Measurements from ENCODE around the gene FAM174B. TPM values are rescaled to one million over a fixed set of nuclear protein-coding genes. Genes with fewer than 3 reads are reported as not detected.

FAM174B gene
- total RNA-seq, 1 donor from 2014 or later, result 4.9 TPM

DNA sequence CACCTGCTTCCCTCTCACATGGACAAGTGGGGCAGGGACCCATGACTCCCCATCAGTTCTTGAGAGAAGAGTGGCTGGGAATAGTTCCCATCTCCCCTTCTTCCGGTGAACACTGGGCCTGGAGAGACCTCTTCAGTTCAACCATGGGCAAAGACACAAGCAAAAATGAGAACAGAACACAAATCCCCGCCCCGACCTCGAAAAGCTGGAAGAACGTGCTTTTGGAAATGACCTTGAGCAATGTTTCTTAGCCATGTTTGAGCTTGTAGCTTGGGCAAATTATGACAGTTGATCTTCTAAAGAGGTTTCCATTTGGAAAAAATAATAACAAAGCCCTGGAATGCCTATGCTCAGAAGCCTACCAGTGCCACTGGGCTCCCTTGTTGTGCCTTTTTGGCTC is 59.0 kb downstream of the FAM174B start:
- no peaks in the 10 kb centered on the region for H3K36me3 ChIP-seq
- H3K4me3 ChIP-seq, result no peak overlapping the region
- H3K9me3 ChIP-seq, result no peaks in the 10 kb centered on the region
- intact Hi-C loops (cut with DNase I), result no loop called here
- TF ChIP-seq POLR2AphosphoS5 (IDR thresholded peaks at IDR 0.05; ENCODE audit: insufficient read depth in 1 of 2, low read depth in 1 of 2) (no peak), CTCF (IDR thresholded peaks at IDR 0.05) (no peak), POLR2A (IDR thresholded peaks at IDR 0.05) (no peak)
- no peak overlapping the region for H3K27ac ChIP-seq
- H3K4me1 ChIP-seq, result peaks cover 4% of the 10 kb centered on the region
- no peak for DNase-seq (ENCODE audit: extremely low spot score in 2 of 2)
- no peaks in the 10 kb centered on the region for H3K27me3 ChIP-seq

DNA sequence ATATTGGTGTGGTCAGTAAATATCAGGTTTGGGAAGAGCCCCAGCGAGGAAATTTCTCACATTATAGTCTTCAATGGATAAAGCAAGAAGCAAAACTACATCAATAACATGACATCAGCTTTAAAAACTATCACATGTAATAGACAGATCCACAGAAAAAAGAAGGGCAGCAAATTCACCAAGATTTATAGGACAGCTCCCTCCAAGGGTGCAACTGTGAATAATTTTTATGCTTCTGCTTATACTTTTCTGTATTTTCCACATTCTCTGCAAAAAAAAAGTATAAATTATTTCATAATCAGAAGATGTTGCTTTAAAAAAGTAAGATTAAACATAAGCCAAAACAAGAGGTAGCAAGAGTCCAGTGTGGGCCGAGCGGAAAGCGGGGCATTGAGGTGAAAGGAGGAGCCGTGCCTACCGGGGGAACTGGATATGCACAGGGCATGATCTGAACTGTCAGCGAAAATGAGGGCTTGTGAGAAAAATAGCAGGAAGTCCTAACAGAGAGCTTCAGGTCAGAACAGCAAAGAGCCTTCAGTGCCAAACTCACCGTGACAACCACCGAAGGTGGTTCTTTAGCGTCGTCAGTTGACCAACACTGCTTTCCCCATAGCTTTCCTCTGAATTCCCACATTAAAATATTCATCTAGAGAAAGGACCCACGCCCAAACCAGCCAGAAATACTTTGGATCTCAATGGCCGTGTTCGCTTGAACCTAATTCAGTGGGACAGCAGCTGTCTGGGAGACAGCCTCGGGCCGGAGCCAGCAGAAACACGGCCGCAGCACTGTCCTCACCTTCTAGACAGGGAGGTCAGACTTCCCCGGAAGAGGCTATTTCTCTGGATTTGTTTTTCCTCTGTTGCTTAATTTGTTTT is 59.8 kb downstream of the FAM174B start:
- Histone ChIP-seq H3K4me1 (peaks cover 4% of the 10 kb centered on the region), H3K36me3 (no peaks in the 10 kb centered on the region), H3K4me3 (no peak overlapping the region), H3K27me3 (no peaks in the 10 kb centered on the region), H3K27ac (no peak overlapping the region), H3K9me3 (no peaks in the 10 kb centered on the region)
- intact Hi-C loops (cut with DNase I), result no loop called here
- TF ChIP-seq CTCF (IDR thresholded peaks at IDR 0.05) (no peak), POLR2A (IDR thresholded peaks at IDR 0.05) (no peak), POLR2AphosphoS5 (IDR thresholded peaks at IDR 0.05; ENCODE audit: insufficient read depth in 1 of 2, low read depth in 1 of 2) (no peak)
- no peak for DNase-seq (ENCODE audit: extremely low spot score in 2 of 2)

DNA sequence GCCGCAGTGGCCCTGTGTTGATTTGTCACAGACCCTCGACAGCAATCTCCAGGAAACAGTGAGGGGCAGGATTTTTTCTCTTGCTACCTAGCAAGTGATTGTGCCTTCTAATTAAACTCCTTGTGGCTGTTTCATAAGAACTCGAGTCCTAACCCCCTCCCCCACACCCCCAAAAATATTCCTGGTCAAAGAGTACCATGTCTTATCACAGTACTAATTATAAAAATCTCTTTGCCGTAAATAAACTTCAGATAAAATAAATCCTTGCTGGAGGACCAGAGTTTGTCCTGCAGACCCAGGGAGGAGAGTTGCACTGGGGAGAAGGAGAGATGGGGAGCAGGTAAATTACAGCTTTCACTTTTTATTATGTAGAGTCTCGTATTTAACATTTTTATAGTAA is 64.3 kb downstream of the FAM174B start:
- Histone ChIP-seq H3K27ac (no peak overlapping the region), H3K4me1 (peaks cover 2% of the 10 kb centered on the region), H3K9me3 (no peaks in the 10 kb centered on the region), H3K36me3 (no peaks in the 10 kb centered on the region), H3K4me3 (no peak overlapping the region), H3K27me3 (no peaks in the 10 kb centered on the region)
- TF ChIP-seq CTCF (IDR thresholded peaks at IDR 0.05), result no peak
- TF ChIP-seq POLR2A (IDR thresholded peaks at IDR 0.05), result no peak
- TF ChIP-seq POLR2AphosphoS5 (IDR thresholded peaks at IDR 0.05; ENCODE audit: insufficient read depth in 1 of 2, low read depth in 1 of 2), result no peak
- no peak for DNase-seq (ENCODE audit: extremely low spot score in 2 of 2)
- intact Hi-C loops (cut with DNase I), result no loop called here

DNA sequence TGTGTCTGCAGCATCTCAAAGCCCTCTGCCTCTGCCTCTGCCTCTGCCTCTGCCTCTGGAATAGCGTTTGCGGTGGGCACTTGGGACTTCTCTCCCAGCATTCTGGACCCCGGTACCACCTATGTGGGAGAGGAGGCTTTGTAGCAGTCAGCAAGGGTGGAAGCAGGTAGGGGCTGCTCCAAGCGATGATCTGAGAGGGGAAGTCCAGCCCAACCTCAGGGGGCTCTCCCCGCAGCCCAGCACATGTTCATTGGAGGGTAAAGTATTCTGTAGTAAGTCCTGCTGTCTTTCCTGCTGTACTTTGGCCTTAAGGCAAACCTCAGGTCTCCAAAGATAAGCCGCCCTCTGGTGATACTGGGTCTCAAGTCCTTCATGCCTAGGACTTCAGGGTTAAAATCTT is 68.6 kb downstream of the FAM174B start:
- no peak for TF ChIP-seq POLR2AphosphoS5 (IDR thresholded peaks at IDR 0.05; ENCODE audit: insufficient read depth in 1 of 2, low read depth in 1 of 2)
- no peak for TF ChIP-seq CTCF (IDR thresholded peaks at IDR 0.05)
- no peak for TF ChIP-seq POLR2A (IDR thresholded peaks at IDR 0.05)
- Histone ChIP-seq H3K4me1 (no peaks in the 10 kb centered on the region), H3K36me3 (no peaks in the 10 kb centered on the region), H3K9me3 (no peaks in the 10 kb centered on the region), H3K27ac (no peak overlapping the region), H3K27me3 (no peaks in the 10 kb centered on the region), H3K4me3 (no peak overlapping the region)
- intact Hi-C loops (cut with DNase I), result no loop called here
- no peak for DNase-seq (ENCODE audit: extremely low spot score in 2 of 2)

DNA sequence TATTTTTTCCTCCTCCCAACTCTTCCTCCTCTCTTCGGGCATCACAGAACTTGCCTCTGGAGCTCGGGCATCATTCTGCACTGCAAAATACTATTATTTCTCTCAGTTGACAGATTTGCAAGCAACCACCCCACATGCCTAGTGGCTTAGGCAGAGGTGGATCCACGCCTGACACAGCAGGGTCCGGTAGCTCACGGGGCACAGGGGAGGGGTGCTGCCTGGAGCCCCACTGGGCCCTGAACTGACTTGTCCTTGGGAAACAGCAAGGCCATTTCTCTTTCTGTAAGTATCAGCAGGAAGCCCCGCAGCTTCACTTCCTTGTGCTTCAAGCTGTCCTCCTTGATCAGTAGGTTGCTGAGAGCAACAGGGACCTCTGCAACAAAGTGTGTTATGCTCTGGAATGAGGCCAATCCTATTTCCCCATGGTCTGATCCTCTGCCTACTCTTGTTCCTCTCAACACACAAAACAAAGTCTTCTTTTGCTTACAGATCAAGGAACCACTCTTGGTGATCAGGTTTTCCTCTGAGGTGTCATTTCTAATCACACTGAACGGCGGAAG is 69.1 kb downstream of the FAM174B start:
- Histone ChIP-seq H3K27me3 (no peaks in the 10 kb centered on the region), H3K4me1 (no peaks in the 10 kb centered on the region), H3K4me3 (no peak overlapping the region), H3K36me3 (no peaks in the 10 kb centered on the region), H3K27ac (no peak overlapping the region), H3K9me3 (no peaks in the 10 kb centered on the region)
- no peak for TF ChIP-seq CTCF (IDR thresholded peaks at IDR 0.05)
- no peak for TF ChIP-seq POLR2A (IDR thresholded peaks at IDR 0.05)
- no peak for TF ChIP-seq POLR2AphosphoS5 (IDR thresholded peaks at IDR 0.05; ENCODE audit: insufficient read depth in 1 of 2, low read depth in 1 of 2)
- no peak for DNase-seq (ENCODE audit: extremely low spot score in 2 of 2)
- intact Hi-C loops (cut with DNase I), result no loop called here
